ENCODE measurements around the gene ZC3H10. TPM values are rescaled to one million over a fixed set of nuclear protein-coding genes. Genes with fewer than 3 reads are reported as not detected.
A peak's percentile ranks its signal among the peaks of the same experiment; 100 is the strongest.

The ZC3H10 gene
- total RNA-seq, 1 experiment from 2014 or later, result 11.3 TPM

DNA sequence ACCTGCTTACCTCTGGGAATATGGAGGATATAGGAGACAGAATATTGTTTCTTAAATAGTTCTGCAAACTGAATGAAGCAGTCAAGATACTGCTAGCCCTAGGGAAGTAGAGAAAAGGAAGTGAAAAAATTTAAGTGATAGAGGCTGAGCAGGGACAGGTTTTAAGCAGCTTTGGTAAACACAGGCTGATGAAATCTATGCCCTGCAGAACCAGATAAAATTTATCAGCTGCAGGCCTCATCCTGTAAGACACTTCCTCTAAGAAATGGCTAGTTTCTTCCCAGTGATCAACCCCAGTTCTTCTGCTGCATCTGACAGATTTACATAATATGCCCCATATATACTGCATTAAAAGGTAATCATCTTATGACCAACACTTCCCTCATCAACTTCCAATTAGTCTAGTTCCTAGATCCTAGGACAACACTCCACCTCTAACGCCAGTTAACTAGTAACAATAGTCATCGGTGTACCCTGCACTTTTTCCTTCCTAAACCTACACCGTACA, 8.7 kb downstream of the ZC3H10 start:
- ChIA-PET POLR2A (interaction anchor here (0.6 to 5.3 kb wide), 8 partner anchors 9 to 532 kb away, joined by 3 to 104 read pairs (median 4); partner anchors contain the start of genes MYL6, PA2G4, SMARCC2 and ZC3H10), CTCF (interaction anchor here (0.5 to 4.2 kb wide), 19 partner anchors 9 to 557 kb away, joined by 3 to 22 read pairs (median 3); partner anchors contain the start of genes COQ10A, MYL6, MYL6B and ORMDL2)
- peaks cover 30% of the 10 kb centered on the region for H3K4me1 Mint-ChIP-seq
- H3K9me3 Mint-ChIP-seq, result no peaks in the 10 kb centered on the region
- 0 out of 2 replicates have a peak, but pooled peaks have one; percentile 7 for TF ChIP-seq EMX1 (CRISPR knock-in tag; IDR thresholded peaks at IDR 0.05)
- TF ChIP-seq, protein P1, sequence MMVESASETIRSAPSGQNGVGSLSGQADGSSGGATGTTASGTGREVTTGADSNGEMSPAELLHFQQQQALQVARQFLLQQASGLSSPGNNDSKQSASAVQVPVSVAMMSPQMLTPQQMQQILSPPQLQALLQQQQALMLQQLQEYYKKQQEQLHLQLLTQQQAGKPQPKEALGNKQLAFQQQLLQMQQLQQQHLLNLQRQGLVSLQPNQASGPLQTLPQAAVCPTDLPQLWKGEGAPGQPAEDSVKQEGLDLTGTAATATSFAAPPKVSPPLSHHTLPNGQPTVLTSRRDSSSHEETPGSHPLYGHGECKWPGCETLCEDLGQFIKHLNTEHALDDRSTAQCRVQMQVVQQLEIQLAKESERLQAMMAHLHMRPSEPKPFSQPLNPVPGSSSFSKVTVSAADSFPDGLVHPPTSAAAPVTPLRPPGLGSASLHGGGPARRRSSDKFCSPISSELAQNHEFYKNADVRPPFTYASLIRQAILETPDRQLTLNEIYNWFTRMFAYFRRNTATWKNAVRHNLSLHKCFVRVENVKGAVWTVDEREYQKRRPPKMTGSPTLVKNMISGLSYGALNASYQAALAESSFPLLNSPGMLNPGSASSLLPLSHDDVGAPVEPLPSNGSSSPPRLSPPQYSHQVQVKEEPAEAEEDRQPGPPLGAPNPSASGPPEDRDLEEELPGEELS (CRISPR knock-in tag; IDR thresholded peaks at IDR 0.05), result no peak
- ATAC-seq (no peak), DNase-seq (ENCODE audit: low spot score) (no peak)
- H3K36me3 Mint-ChIP-seq, result peaks cover 22% of the 10 kb centered on the region
- no peaks in the 10 kb centered on the region; the same call in 1 of the 2 replicates for H3K27me3 Mint-ChIP-seq (ENCODE audit: low read depth)
- peak overlapping the region; percentile 98 for H3K4me3 Mint-ChIP-seq
- peak overlapping the region; percentile 99 for H3K27ac Mint-ChIP-seq

DNA sequence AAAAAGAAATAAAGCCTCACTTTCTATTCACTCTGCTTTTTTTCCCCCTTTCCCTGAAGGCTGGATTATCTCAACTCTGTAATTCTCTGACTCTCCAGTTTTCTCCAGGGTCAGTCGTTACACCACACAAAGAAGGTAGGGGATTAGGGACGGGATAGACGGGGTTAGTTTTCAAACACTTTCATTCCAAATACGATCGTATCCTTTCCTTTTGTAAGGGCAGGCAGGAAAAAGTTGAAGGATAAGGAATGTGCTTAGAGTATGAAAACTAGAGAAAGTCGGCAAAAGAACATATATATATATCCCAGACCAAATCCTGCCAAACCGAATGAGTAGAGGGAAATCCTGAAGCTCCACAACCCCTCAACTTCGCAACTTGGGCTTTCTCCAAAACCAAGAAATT, 9.4 kb downstream of the ZC3H10 start:
- DNase-seq (ENCODE audit: low spot score) (no peak), ATAC-seq (no peak)
- CTCF ChIA-PET, result interaction anchor here (0.6 to 4.2 kb wide), 27 partner anchors 8 to 1044 kb away, joined by 3 to 61 read pairs (median 5); partner anchors contain the start of genes ANKRD52, COQ10A, MYL6 and MYL6B
- peak overlapping the region; percentile 99 for H3K27ac Mint-ChIP-seq
- peak overlapping the region; percentile 98 for H3K4me3 Mint-ChIP-seq
- POLR2A ChIA-PET, result interaction anchor here (0.6 to 5.3 kb wide), 16 partner anchors 9 to 509 kb away, joined by 3 to 104 read pairs (median 6); partner anchors contain the start of genes CNPY2, MYL6, PA2G4 and RNF41
- TF ChIP-seq, protein P2, sequence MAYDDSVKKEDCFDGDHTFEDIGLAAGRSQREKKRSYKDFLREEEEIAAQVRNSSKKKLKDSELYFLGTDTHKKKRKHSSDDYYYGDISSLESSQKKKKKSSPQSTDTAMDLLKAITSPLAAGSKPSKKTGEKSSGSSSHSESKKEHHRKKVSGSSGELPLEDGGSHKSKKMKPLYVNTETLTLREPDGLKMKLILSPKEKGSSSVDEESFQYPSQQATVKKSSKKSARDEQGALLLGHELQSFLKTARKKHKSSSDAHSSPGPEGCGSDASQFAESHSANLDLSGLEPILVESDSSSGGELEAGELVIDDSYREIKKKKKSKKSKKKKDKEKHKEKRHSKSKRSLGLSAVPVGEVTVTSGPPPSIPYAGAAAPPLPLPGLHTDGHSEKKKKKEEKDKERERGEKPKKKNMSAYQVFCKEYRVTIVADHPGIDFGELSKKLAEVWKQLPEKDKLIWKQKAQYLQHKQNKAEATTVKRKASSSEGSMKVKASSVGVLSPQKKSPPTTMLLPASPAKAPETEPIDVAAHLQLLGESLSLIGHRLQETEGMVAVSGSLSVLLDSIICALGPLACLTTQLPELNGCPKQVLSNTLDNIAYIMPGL (CRISPR knock-in tag; IDR thresholded peaks at IDR 0.05), result no peak
- TF ChIP-seq, protein P3, sequence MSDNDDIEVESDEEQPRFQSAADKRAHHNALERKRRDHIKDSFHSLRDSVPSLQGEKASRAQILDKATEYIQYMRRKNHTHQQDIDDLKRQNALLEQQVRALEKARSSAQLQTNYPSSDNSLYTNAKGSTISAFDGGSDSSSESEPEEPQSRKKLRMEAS (CRISPR knock-in tag; IDR thresholded peaks at IDR 0.05), result no peak
- TF ChIP-seq, protein P4, sequence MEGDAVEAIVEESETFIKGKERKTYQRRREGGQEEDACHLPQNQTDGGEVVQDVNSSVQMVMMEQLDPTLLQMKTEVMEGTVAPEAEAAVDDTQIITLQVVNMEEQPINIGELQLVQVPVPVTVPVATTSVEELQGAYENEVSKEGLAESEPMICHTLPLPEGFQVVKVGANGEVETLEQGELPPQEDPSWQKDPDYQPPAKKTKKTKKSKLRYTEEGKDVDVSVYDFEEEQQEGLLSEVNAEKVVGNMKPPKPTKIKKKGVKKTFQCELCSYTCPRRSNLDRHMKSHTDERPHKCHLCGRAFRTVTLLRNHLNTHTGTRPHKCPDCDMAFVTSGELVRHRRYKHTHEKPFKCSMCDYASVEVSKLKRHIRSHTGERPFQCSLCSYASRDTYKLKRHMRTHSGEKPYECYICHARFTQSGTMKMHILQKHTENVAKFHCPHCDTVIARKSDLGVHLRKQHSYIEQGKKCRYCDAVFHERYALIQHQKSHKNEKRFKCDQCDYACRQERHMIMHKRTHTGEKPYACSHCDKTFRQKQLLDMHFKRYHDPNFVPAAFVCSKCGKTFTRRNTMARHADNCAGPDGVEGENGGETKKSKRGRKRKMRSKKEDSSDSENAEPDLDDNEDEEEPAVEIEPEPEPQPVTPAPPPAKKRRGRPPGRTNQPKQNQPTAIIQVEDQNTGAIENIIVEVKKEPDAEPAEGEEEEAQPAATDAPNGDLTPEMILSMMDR (IDR thresholded peaks at IDR 0.05), result no peak
- TF ChIP-seq ZNF263 (CRISPR knock-in tag; IDR thresholded peaks at IDR 0.05; ENCODE audit: low read depth) (no peak), ZNF317 (CRISPR knock-in tag; IDR thresholded peaks at IDR 0.05; ENCODE audit: borderline replicate concordance, low read depth) (no peak), RELA (CRISPR knock-in tag; IDR thresholded peaks at IDR 0.05; ENCODE audit: borderline replicate concordance) (no peak), NR3C1 (CRISPR knock-in tag; conservative IDR thresholded peaks at IDR 0.05; ENCODE audit: low read depth) (no peak)
- TF ChIP-seq, protein P5, sequence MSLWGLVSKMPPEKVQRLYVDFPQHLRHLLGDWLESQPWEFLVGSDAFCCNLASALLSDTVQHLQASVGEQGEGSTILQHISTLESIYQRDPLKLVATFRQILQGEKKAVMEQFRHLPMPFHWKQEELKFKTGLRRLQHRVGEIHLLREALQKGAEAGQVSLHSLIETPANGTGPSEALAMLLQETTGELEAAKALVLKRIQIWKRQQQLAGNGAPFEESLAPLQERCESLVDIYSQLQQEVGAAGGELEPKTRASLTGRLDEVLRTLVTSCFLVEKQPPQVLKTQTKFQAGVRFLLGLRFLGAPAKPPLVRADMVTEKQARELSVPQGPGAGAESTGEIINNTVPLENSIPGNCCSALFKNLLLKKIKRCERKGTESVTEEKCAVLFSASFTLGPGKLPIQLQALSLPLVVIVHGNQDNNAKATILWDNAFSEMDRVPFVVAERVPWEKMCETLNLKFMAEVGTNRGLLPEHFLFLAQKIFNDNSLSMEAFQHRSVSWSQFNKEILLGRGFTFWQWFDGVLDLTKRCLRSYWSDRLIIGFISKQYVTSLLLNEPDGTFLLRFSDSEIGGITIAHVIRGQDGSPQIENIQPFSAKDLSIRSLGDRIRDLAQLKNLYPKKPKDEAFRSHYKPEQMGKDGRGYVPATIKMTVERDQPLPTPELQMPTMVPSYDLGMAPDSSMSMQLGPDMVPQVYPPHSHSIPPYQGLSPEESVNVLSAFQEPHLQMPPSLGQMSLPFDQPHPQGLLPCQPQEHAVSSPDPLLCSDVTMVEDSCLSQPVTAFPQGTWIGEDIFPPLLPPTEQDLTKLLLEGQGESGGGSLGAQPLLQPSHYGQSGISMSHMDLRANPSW (CRISPR knock-in tag; conservative IDR thresholded peaks at IDR 0.05; ENCODE audit: low read depth), result no peak
- TF ChIP-seq, protein P6, sequence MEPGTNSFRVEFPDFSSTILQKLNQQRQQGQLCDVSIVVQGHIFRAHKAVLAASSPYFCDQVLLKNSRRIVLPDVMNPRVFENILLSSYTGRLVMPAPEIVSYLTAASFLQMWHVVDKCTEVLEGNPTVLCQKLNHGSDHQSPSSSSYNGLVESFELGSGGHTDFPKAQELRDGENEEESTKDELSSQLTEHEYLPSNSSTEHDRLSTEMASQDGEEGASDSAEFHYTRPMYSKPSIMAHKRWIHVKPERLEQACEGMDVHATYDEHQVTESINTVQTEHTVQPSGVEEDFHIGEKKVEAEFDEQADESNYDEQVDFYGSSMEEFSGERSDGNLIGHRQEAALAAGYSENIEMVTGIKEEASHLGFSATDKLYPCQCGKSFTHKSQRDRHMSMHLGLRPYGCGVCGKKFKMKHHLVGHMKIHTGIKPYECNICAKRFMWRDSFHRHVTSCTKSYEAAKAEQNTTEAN (CRISPR knock-in tag; IDR thresholded peaks at IDR 0.05), result no peak
- TF ChIP-seq, protein P7, sequence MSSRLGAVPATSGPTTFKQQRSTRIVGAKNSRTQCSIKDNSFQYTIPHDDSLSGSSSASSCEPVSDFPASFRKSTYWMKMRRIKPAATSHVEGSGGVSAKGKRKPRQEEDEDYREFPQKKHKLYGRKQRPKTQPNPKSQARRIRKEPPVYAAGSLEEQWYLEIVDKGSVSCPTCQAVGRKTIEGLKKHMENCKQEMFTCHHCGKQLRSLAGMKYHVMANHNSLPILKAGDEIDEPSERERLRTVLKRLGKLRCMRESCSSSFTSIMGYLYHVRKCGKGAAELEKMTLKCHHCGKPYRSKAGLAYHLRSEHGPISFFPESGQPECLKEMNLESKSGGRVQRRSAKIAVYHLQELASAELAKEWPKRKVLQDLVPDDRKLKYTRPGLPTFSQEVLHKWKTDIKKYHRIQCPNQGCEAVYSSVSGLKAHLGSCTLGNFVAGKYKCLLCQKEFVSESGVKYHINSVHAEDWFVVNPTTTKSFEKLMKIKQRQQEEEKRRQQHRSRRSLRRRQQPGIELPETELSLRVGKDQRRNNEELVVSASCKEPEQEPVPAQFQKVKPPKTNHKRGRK (CRISPR knock-in tag; IDR thresholded peaks at IDR 0.05; ENCODE audit: borderline replicate concordance), result no peak
- H3K4me1 Mint-ChIP-seq, result peaks cover 30% of the 10 kb centered on the region
- H3K9me3 Mint-ChIP-seq, result no peaks in the 10 kb centered on the region
- no peaks in the 10 kb centered on the region; the same call in 1 of the 2 replicates for H3K27me3 Mint-ChIP-seq (ENCODE audit: low read depth)
- peaks cover 27% of the 10 kb centered on the region for H3K36me3 Mint-ChIP-seq

Measured in WTC11 (cell line).